Kidney glomerular epithelial cell (primary cell): ENCODE results near the gene PPP1R14C.
A peak's percentile ranks its signal among the peaks of the same experiment; 100 is the strongest.

Source experiments
- DNase-seq: peaks from one replicate; lab custom pipeline; 2025; lab: John Stamatoyannopoulos, UW

The PPP1R14C gene

GRCh38 chr6:150271501-150272263, 128.8 kb downstream of the PPP1R14C start:
- no peak for DNase-seq

- peak; percentile 33 for DNase-seq
These were observed 129.6 kb downstream of the PPP1R14C start for GRCh38 chr6:150272264-150272975.

GRCh38 chr6:150272976-150273315, 130.1 kb downstream of the PPP1R14C start:
- no peak for DNase-seq

GRCh38 chr6:150273457-150274309, 130.8 kb downstream of the PPP1R14C start:
- no peak for DNase-seq

GRCh38 chr6:150275489-150275888, 132.6 kb downstream of the PPP1R14C start:
- no peak for DNase-seq

GRCh38 chr6:150276168-150276936, 133.5 kb downstream of the PPP1R14C start:
- DNase-seq, result no peak

- no peak for DNase-seq
These were observed 134.3 kb downstream of the PPP1R14C start for GRCh38 chr6:150276937-150277742.

- DNase-seq, result no peak
These were observed 136.7 kb downstream of the PPP1R14C start for GRCh38 chr6:150279533-150279932.

GRCh38 chr6:150280703-150281102, 137.9 kb downstream of the PPP1R14C start:
- no peak for DNase-seq

- DNase-seq, result no peak
These were observed 138.9 kb downstream of the PPP1R14C start for GRCh38 chr6:150281767-150282166.

GRCh38 chr6:150282806-150283205, 140.0 kb downstream of the PPP1R14C start:
- no peak for DNase-seq

GRCh38 chr6:150286460-150286859, 143.6 kb downstream of the PPP1R14C start:
- DNase-seq, result no peak

- no peak for DNase-seq
These were observed 144.1 kb downstream of the PPP1R14C start for GRCh38 chr6:150286912-150287311.

- no peak for DNase-seq
These were observed 145.6 kb downstream of the PPP1R14C start for GRCh38 chr6:150288456-150288855.

GRCh38 chr6:150289454-150290071, 146.7 kb downstream of the PPP1R14C start:
- no peak for DNase-seq

- DNase-seq, result peak; percentile 70
These were observed 147.6 kb downstream of the PPP1R14C start for GRCh38 chr6:150290429-150290828.

- no peak for DNase-seq
These were observed 149.3 kb downstream of the PPP1R14C start for GRCh38 chr6:150291968-150292710.

GRCh38 chr6:150293019-150293418, 150.2 kb downstream of the PPP1R14C start:
- DNase-seq, result no peak

- DNase-seq, result peak; percentile 60
These were observed 150.8 kb downstream of the PPP1R14C start for GRCh38 chr6:150293423-150294173.
